Renal cortex interstitium (tissue), 11 donors: Measurements from ENCODE around the gene REV3L. TPM values are rescaled to one million over a fixed set of nuclear protein-coding genes. Genes with fewer than 3 reads are reported as not detected.

Experiments
- DNase-seq, 11 donors: peaks; one replicate each; pipeline ENCODE4 v3.0.0-alpha.2; 2013; ENCODE audit warnings: low read depth in 9 of 11, low spot score in 4 of 11; ENCODE audit errors: extremely low read depth in 1 of 11
- polyA plus RNA-seq, 3 donors: library from polyadenylated mRNA; unstranded; fragments of 120-200 nt; gene quantifications; one replicate each; pipeline ENCODE4 v1.2.1, GENCODE V29; 2013; ENCODE audit not compliant: insufficient read length in 3 of 3

The REV3L gene
- polyA plus RNA-seq, 3 donors: 40.8 to 42.2 (median 41.7) TPM

- DNase-seq: no peak
Observed at GRCh38 chr6:111437573-111437972, 45.4 kb downstream of the REV3L start.

GRCh38 chr6:111432511-111432910 is 50.5 kb downstream of the REV3L start:
- DNase-seq: no peak

- no peak for DNase-seq
Observed at GRCh38 chr6:111430605-111431376, 52.2 kb downstream of the REV3L start.

GRCh38 chr6:111429571-111429970 is 53.4 kb downstream of the REV3L start:
- no peak for DNase-seq

- DNase-seq: no peak
Observed at GRCh38 chr6:111428811-111429210, 54.2 kb downstream of the REV3L start.

- no peak for DNase-seq
Observed at GRCh38 chr6:111427341-111428116, 55.5 kb downstream of the REV3L start.

GRCh38 chr6:111423960-111424846 is 58.8 kb downstream of the REV3L start:
- DNase-seq: no peak

- no peak for DNase-seq
Observed at GRCh38 chr6:111423055-111423633, 59.9 kb downstream of the REV3L start.

GRCh38 chr6:111418971-111419693 is 63.9 kb downstream of the REV3L start:
- no peak for DNase-seq

GRCh38 chr6:111417946-111418345 is 65.1 kb downstream of the REV3L start:
- DNase-seq: no peak

- no peak for DNase-seq
Observed at GRCh38 chr6:111417181-111417585, 65.8 kb downstream of the REV3L start.

- no peak for DNase-seq
Observed at GRCh38 chr6:111416529-111416928, 66.5 kb downstream of the REV3L start.

GRCh38 chr6:111414373-111414772 is 68.6 kb downstream of the REV3L start:
- no peak for DNase-seq

- no peak for DNase-seq
Observed at GRCh38 chr6:111411978-111412566, 70.9 kb downstream of the REV3L start.

GRCh38 chr6:111411046-111411445 is 72.0 kb downstream of the REV3L start:
- no peak for DNase-seq

- no peak for DNase-seq
Observed at GRCh38 chr6:111410371-111410770, 72.6 kb downstream of the REV3L start.

GRCh38 chr6:111409430-111409829 is 73.6 kb downstream of the REV3L start:
- DNase-seq: no peak

- DNase-seq: no peak
Observed at GRCh38 chr6:111407686-111408085, 75.3 kb downstream of the REV3L start.
